Measurements from ENCODE around the gene DPF3.
A peak's percentile ranks its signal among the peaks of the same experiment; 100 is the strongest.

Gene DPF3

GRCh38 chr14:72906316-72906715 lies 12.4 kb upstream of the DPF3 start:
- no peak for DNase-seq (ENCODE audit: low read depth)
- TF ChIP-seq, protein P1, sequence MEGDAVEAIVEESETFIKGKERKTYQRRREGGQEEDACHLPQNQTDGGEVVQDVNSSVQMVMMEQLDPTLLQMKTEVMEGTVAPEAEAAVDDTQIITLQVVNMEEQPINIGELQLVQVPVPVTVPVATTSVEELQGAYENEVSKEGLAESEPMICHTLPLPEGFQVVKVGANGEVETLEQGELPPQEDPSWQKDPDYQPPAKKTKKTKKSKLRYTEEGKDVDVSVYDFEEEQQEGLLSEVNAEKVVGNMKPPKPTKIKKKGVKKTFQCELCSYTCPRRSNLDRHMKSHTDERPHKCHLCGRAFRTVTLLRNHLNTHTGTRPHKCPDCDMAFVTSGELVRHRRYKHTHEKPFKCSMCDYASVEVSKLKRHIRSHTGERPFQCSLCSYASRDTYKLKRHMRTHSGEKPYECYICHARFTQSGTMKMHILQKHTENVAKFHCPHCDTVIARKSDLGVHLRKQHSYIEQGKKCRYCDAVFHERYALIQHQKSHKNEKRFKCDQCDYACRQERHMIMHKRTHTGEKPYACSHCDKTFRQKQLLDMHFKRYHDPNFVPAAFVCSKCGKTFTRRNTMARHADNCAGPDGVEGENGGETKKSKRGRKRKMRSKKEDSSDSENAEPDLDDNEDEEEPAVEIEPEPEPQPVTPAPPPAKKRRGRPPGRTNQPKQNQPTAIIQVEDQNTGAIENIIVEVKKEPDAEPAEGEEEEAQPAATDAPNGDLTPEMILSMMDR (IDR thresholded peaks at IDR 0.05; ENCODE audit: low read depth, low read length, missing control alignments), result no peak
- no peak overlapping the region for H3K4me3 ChIP-seq (ENCODE audit: low read depth, low read length)

DNA sequence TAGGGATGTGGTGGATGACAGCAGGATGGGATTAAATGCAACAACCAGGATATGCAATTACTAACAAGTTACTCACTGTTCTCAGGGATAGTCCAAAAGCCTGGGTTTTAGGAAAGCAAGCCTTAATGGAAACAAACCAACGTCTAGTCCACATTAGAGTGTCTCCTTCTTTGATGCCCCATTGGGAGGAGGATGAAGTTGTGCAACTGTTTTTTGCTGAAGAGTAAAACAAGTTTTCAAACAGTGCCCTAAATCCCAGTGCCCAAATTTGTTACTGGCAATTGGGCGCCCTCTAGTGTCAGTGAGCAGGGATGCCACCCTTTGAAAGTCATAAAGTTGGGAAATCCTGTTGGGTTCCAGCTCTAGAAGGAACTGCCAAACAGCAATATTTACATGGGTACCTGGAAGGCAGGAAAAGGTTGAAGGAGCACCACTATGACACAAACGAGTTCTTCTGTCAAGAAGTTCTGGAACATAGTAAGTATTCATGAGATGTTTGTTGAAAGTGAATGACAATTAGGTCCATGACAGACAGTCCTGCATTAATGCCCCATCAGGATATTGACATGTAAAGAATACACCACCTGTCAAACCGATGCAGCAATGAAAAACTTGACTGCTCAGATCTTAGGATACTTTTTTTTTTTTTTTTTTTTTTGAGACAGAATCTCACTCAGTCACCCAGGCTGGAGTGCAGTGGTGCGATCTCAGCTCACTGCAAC lies 11.1 kb upstream of the DPF3 start:
- no peak overlapping the region for H3K4me3 ChIP-seq (ENCODE audit: low read depth, low read length)
- TF ChIP-seq, protein P1 (IDR thresholded peaks at IDR 0.05; ENCODE audit: low read depth, low read length, missing control alignments), result peak; percentile 89
- DNase-seq (ENCODE audit: low read depth), result no peak

- TF ChIP-seq, protein P1 (IDR thresholded peaks at IDR 0.05; ENCODE audit: low read depth, low read length, missing control alignments), result no peak
- no peak for DNase-seq (ENCODE audit: low read depth)
- H3K4me3 ChIP-seq (ENCODE audit: low read depth, low read length), result no peak overlapping the region
Measured at GRCh38 chr14:72904218-72904617, 10.3 kb upstream of the DPF3 start.

DNA sequence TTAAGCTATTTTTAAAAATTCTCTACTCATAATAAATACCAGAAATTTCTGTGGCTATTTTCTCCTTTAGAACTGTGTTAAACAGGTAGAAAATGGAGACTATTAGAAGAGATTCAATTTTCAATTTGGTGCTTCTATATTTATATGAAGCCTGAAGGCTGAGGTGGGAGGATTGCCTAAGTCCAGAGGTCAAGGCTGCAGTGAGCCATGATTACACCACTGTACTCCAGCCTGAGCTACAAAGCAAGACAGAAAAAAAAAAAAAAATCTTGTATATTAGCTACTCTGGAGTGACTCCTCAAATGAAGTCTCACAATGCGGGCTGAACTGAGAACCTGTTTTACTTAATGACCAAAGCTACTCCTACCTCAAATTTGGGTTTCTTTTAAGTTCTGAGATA lies 9.8 kb upstream of the DPF3 start:
- no peak for DNase-seq (ENCODE audit: low read depth)
- TF ChIP-seq, protein P1 (IDR thresholded peaks at IDR 0.05; ENCODE audit: low read depth, low read length, missing control alignments), result no peak
- H3K4me3 ChIP-seq (ENCODE audit: low read depth, low read length), result no peak overlapping the region

- DNase-seq (ENCODE audit: low read depth), result no peak
- TF ChIP-seq, protein P1 (IDR thresholded peaks at IDR 0.05; ENCODE audit: low read depth, low read length, missing control alignments), result no peak
- no peak overlapping the region for H3K4me3 ChIP-seq (ENCODE audit: low read depth, low read length)
Measured at GRCh38 chr14:72902801-72903530, 9.1 kb upstream of the DPF3 start.

DNA sequence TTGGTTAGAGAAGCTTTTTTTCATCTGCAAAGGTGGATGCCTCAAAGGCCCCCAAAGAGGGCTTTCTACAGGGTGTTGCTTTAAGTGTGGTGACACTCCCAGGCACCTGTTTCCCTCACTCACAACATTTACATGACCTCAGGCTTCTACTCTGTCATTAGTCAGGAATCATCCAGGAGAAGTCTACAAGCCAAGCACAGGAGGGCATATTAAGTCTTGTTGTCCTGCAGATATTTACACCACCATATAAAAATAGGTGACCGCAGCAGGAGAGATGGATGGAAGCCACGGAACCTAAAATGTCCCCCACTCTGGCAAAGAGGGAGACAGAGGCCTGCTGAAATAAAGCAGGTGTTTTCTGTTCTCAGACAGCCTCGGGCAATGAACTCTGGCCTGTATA lies 7.5 kb upstream of the DPF3 start:
- TF ChIP-seq, protein P1 (IDR thresholded peaks at IDR 0.05; ENCODE audit: low read depth, low read length, missing control alignments), result no peak
- H3K4me3 ChIP-seq (ENCODE audit: low read depth, low read length), result no peak overlapping the region
- no peak for DNase-seq (ENCODE audit: low read depth)

Measured in GM12864 (cell line).